ENCODE measurements around the gene CTSZ. TPM values are rescaled to one million over a fixed set of nuclear protein-coding genes. Genes with fewer than 3 reads are reported as not detected.

CTSZ gene
- total and polyA plus RNA-seq, 2 donors (not counting 1 experiment from before 2014, with no cell fraction given): 285 to 319 TPM

- no peaks in the 10 kb centered on the region for H4K20me1 ChIP-seq (ENCODE audit: control insufficient read depth, insufficient read depth, low read length, poor library complexity, severe bottlenecking)
- no CpG with 5 or more reads among the region's 7 CpGs for WGBS (ENCODE audit: insufficient coverage)
- intact Hi-C loops (cut with micrococcal nuclease): loop anchor here (1.0 to 10.0 kb wide), 2 partner anchors 167 to 349 kb away; no protein-coding TSS in a partner anchor
- Mint-ChIP-seq H3K9me3 (ENCODE audit: insufficient read depth) (no peaks in the 10 kb centered on the region), H3K27me3 (peaks cover 38% of the 10 kb centered on the region), H3K4me3 (no peak overlapping the region), H3K4me1 (no peaks in the 10 kb centered on the region), H3K27ac (no peak overlapping the region)
- H3K9ac ChIP-seq (ENCODE audit: low read length): no peak overlapping the region
- no peak for TF ChIP-seq EZH2 (IDR thresholded peaks at IDR 0.05; ENCODE audit: borderline replicate concordance, insufficient read depth, low read depth, low read length, poor library complexity, severe bottlenecking)
- TF ChIP-seq, protein P1, sequence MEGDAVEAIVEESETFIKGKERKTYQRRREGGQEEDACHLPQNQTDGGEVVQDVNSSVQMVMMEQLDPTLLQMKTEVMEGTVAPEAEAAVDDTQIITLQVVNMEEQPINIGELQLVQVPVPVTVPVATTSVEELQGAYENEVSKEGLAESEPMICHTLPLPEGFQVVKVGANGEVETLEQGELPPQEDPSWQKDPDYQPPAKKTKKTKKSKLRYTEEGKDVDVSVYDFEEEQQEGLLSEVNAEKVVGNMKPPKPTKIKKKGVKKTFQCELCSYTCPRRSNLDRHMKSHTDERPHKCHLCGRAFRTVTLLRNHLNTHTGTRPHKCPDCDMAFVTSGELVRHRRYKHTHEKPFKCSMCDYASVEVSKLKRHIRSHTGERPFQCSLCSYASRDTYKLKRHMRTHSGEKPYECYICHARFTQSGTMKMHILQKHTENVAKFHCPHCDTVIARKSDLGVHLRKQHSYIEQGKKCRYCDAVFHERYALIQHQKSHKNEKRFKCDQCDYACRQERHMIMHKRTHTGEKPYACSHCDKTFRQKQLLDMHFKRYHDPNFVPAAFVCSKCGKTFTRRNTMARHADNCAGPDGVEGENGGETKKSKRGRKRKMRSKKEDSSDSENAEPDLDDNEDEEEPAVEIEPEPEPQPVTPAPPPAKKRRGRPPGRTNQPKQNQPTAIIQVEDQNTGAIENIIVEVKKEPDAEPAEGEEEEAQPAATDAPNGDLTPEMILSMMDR (IDR thresholded peaks at IDR 0.05): peak; percentile 67
- no peak overlapping the region for H2AFZ ChIP-seq (ENCODE audit: insufficient read depth, low read depth, low read length, poor library complexity, severe bottlenecking)
- H3K4me1 ChIP-seq (ENCODE audit: control insufficient read depth in 2 of 2, insufficient read depth in 2 of 2, low read length in 2 of 2): no peaks in the 10 kb centered on the region
- ChIA-PET POLR2A (no interaction called here), CTCF (interaction anchor here (0.6 to 2.7 kb wide), 11 partner anchors 9 to 441 kb away, joined by 3 to 11 read pairs (median 6); no protein-coding TSS in a partner anchor)
- peak; percentile 59 for DNase-seq
- H3K27me3 ChIP-seq (replicated peaks in 1 of 4; ENCODE audit: control extremely low read depth in 1 of 4, control insufficient read depth in 3 of 4, insufficient read depth in 4 of 4, low read length in 3 of 4): peaks cover 0 to 17% (median 9%) of the 10 kb centered on the region in 4 experiments
- no peak overlapping the region for H3K4me2 ChIP-seq (replicated peaks; ENCODE audit: low read depth, low read length, poor library complexity, severe bottlenecking)
- peak; percentile 28 for ATAC-seq (ENCODE audit: low read depth)
- no peak overlapping the region for H3K27ac ChIP-seq (ENCODE audit: low read length in 2 of 2)
- no peak overlapping the region for H3K4me3 ChIP-seq (ENCODE audit: control extremely low read depth in 1 of 5, extremely low read depth in 1 of 5, insufficient read depth in 1 of 5, low read depth in 2 of 5, low read length in 4 of 5)
- no peaks in the 10 kb centered on the region for H3K36me3 ChIP-seq (replicated peaks in 1 of 2; ENCODE audit: control extremely low read depth in 1 of 2, control insufficient read depth in 1 of 2, extremely low read depth in 1 of 2, insufficient read depth in 2 of 2, low read length in 1 of 2)
- no peaks in the 10 kb centered on the region for H3K9me3 ChIP-seq (ENCODE audit: control extremely low read depth in 1 of 3, control insufficient read depth in 2 of 3, insufficient read depth in 1 of 3, low read length in 2 of 3)
- H3K79me2 ChIP-seq (ENCODE audit: control insufficient read depth, insufficient read depth, low read length): no peaks in the 10 kb centered on the region
Observed at GRCh38 chr20:59055302-59055701, 48.2 kb upstream of the CTSZ start.

- no peak for ATAC-seq (ENCODE audit: low read depth)
- Histone ChIP-seq H3K4me1 (ENCODE audit: control insufficient read depth in 2 of 2, insufficient read depth in 2 of 2, low read length in 2 of 2) (no peaks in the 10 kb centered on the region), H2AFZ (ENCODE audit: insufficient read depth, low read depth, low read length, poor library complexity, severe bottlenecking) (no peak overlapping the region), H3K27me3 (replicated peaks in 1 of 4; ENCODE audit: control extremely low read depth in 1 of 4, control insufficient read depth in 3 of 4, insufficient read depth in 4 of 4, low read length in 3 of 4) (peaks cover 0 to 11% (median 9%) of the 10 kb centered on the region in 4 experiments), H3K4me3 (ENCODE audit: control extremely low read depth in 1 of 5, extremely low read depth in 1 of 5, insufficient read depth in 1 of 5, low read depth in 2 of 5, low read length in 4 of 5) (no peak overlapping the region), H3K36me3 (replicated peaks in 1 of 2; ENCODE audit: control extremely low read depth in 1 of 2, control insufficient read depth in 1 of 2, extremely low read depth in 1 of 2, insufficient read depth in 2 of 2, low read length in 1 of 2) (no peaks in the 10 kb centered on the region), H3K9ac (ENCODE audit: low read length) (no peak overlapping the region), H3K4me2 (replicated peaks; ENCODE audit: low read depth, low read length, poor library complexity, severe bottlenecking) (no peak overlapping the region), H4K20me1 (ENCODE audit: control insufficient read depth, insufficient read depth, low read length, poor library complexity, severe bottlenecking) (no peaks in the 10 kb centered on the region), H3K79me2 (ENCODE audit: control insufficient read depth, insufficient read depth, low read length) (no peaks in the 10 kb centered on the region), H3K9me3 (ENCODE audit: control extremely low read depth in 1 of 3, control insufficient read depth in 2 of 3, insufficient read depth in 1 of 3, low read length in 2 of 3) (no peaks in the 10 kb centered on the region), H3K27ac (ENCODE audit: low read length in 2 of 2) (no peak overlapping the region)
- ChIA-PET POLR2A (no interaction called here), CTCF (interaction anchor here (1.2 to 1.3 kb wide), 2 partner anchors 31 to 156 kb away, joined by 3 read pairs; no protein-coding TSS in a partner anchor)
- 95% methylated on average over 4 of the region's 6 CpGs for WGBS (ENCODE audit: insufficient coverage)
- H3K4me1 Mint-ChIP-seq: no peaks in the 10 kb centered on the region
- intact Hi-C loops (cut with micrococcal nuclease): loop anchor here (10.0 kb wide), 1 partner anchor 353 kb away; no protein-coding TSS in a partner anchor
- TF ChIP-seq, protein P1 (IDR thresholded peaks at IDR 0.05): no peak
- TF ChIP-seq EZH2 (IDR thresholded peaks at IDR 0.05; ENCODE audit: borderline replicate concordance, insufficient read depth, low read depth, low read length, poor library complexity, severe bottlenecking): no peak
- no peak overlapping the region for H3K4me3 Mint-ChIP-seq
- no peak for DNase-seq
- H3K27ac Mint-ChIP-seq: no peak overlapping the region
- peaks cover 33% of the 10 kb centered on the region for H3K27me3 Mint-ChIP-seq
- H3K9me3 Mint-ChIP-seq (ENCODE audit: insufficient read depth): no peaks in the 10 kb centered on the region
Observed at GRCh38 chr20:59051666-59052185, 44.7 kb upstream of the CTSZ start.
